IPS DF 4.7 (cell line): ENCODE data around the gene HHAT.

Experiments
- DNase-seq: peaks from one replicate; pipeline ENCODE4 v3.0.0-alpha.2; 2013; ENCODE audit warnings: low spot score; ENCODE audit errors: extremely low read depth

HHAT gene

DNA sequence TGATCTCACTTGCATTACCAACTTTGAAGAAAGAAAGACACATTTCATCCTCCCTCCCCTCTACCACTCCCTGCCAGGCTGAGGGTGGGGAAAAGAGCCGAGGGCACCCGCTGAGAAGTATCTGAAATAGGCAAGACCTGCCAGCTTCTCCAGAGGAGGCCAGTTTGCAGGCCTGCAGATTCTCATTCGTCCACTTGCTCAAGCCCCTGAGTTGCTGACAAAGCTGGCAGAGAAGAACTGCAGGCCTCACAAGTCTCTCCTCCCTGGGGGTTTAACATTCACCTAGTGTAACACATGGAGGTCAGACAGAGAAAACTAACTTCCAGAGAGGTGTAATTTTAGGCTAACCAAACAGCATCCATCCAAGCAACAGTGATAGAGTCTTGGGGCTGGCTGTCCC lies 376.4 kb downstream of the HHAT start:
- no peak for DNase-seq

DNA sequence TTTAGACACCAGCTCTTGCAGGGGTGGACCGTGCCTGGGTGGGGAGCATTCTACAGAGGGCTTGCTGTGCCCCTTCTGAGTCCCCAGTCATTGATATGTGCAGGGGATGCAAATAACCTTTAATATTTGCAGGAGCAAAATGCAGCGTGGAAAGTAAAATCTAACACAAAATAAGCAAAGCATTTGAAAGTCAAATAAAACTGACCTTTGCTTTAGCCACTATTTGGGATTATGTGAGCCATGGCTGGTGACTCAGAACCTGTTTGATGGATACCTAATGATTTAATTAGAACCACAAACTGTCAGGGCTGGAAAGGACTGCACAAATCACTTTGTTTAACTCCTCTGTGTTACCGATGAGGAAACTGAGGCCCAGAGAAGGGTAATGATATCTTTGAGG lies 377.5 kb downstream of the HHAT start:
- no peak for DNase-seq

DNA sequence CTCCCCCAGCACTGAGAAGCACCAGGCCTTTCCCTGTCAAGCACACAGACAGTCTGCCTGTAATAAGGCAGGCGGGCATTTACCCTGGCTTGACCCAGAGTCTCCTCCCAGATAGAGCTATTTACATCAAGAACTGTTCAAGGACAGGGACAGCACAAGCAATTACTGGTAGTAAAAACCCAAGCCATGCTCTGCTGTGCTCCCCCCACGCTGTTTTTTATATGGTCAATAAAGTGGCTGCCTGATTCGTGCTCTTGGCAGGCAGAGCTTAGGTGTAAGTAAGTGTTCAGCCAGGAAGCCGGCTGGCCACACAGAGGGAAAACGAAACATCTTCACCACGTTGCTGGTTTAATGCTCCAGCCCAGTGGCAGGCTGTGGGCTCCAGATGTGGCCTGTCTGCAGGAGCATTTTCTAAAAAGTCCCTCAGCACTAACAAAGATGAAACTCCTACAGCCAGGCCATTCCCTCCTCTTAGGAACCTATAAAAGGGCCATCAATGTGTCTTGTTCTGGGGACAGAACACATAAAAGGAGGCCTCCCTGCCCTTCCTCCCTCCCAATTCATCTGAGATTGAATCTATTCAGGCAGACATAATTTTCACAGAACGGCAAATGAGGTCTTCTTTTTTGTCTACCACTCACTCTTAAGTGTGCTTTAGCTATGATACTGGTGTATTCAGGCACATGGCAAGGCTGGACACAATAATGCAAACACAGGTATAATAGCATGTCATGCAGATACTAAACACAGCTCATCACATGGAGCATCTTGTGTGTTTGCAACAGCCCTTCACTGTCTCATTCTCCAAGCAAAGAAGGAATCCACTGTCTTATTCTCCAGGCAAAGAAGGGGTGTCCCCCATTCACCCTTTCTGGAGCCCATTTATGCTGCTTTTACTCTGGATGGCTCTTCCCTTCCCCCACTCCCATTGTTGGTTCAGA lies 378.9 kb downstream of the HHAT start:
- no peak for DNase-seq

DNA sequence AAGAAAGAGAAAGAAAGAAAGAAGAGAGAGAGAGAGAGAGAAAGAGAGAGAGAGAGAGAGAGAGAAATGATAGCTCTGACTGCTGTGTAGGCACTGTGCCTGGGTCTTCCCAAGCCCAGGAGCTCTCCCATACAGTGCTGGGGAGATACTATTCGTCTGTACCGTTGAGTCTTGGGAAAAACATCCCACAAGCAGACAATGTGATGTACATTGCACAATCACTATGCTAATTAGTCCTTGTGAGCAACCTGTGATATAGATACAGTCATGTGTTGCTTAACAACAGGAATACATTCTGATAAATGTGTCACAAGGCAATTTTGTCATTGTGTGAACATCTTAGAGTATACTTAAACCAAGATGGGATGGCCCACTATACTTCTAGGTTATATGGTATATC lies 381.0 kb downstream of the HHAT start:
- no peak for DNase-seq

DNA sequence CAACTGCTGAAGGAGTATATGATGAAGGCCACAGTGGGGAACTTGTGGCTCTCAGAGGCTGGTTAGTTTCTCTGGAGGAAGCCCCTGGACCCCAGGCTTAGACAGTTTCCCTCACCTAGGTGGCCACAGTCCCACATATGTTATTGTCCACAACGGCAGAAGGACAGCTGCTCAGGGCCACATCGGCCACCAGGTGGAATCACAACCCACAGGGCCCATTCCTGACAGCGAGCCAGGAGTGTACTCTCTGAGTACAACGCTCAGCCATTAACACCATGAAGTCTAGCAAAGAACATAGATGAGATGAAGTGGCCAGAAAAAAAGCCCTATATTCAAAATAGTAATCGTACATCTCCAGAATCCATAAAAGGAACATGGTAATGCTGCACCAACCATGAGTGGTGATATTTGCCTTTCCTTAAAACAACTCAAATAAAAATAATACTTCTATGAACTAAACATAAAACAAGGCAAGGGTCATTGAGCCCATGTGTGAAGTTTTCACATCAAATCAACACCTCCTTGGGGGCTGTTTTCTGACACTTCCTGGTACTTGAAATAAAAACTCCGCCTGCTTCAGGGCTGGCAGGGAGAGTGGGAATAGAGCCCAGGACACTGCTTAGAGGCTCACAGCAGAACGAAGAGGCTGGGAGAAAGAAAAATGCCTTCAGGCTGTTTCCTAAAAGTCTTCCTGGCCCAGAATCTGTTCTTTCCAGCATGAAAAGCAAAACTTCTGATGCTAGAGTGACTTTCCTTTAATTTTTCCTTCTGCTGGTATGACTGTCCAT lies 383.3 kb downstream of the HHAT start:
- no peak for DNase-seq

DNA sequence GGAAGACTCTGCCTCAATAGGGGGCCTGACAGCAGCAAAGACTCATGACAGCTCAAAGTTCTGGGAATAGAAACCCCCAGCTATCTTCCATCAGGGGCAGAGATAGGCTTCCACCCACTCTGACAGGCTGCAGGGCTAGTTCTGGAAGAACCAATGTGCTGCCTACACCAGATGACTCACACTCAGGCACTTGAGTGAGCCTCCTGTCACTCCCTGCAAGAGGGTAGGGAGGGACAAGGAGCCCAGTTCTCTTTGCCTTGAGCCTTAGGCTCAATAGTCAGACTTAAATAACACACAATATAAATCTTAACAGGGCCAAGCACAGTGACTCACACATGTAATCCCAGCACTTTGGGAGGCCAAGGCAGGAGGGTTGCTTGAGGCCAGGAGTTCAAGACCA lies 386.4 kb downstream of the HHAT start:
- no peak for DNase-seq

DNA sequence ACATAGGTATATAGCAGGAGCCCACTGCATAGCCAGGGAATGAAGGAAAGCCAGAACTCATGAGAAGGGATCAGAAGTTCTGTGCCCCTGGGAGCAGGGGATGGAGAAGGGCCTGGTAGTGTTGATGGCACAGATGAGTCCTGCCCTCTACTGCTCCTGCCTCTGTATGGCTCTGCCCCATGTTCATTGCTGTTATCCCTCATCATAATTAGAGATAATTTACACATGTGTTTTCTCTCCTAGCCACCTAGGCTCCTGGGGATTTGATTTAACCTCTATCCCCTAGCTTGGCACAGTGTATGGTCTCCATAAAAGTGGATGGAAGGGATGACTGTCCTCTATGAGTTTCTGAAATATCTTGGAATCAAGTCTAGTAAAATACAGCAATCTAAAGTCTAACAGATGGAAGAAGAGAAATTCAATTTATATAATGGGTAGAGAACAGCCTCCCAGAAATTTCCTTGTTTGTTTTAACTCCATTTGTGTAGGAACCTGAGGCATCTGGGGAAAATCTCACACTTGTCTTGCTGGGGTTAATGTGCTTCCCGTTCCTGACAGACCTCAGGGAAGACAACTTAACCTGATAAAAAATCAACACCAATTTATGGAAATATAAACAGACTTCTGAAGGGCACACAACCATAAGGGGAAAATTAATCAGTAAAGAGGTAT lies 393.8 kb downstream of the HHAT start:
- DNase-seq, result no peak

DNA sequence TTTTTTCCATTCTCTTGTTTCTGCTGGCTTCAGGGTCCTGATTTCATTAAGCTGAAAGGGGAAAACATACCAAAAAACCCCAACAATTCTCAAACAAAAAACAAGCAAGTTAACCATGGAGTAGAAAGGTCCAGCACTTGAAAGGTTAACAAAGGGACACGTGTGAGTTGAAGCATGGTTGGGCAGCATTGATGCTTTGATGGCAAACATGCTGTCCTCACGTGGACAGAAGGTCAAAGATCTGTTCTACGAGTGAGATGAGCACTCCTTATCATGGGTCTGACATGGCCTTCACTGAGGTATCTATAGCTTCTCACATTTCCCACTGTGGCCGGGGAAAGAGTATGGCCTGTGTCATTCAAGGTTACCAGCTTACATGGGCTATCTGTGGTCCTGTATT lies 394.9 kb downstream of the HHAT start:
- DNase-seq, result no peak

DNA sequence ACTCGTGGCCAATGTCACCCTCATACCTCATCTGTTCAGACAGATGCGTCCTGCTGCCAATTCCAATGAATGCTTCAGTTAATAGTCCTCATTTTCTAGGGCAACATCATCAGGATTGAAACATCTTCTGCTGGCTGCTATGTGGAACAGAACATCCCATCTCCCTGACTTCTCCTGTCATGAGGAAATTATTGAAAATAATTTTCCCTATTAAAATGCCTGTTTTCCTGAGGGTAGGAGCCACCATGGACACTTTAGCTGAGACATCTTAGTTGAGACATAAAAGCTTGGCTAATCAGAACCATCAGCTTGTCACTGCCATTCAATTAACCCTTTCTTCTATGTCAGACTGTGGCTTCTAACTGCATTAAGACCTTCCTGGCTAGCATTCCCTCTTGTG lies 396.1 kb downstream of the HHAT start:
- no peak for DNase-seq
